Heart left ventricle (tissue), 16 donors: ENCODE measurements around the gene C2CD5. TPM values are rescaled to one million over a fixed set of nuclear protein-coding genes. Genes with fewer than 3 reads are reported as not detected.

ENCODE experiments used
- ATAC-seq, 4 donors: fragments of 200-7000 bp; cut with Tn5 transposase; one replicate each; pipeline ENCODE4 v1.9.1; 2020 to 2022; ENCODE audit warnings: moderate library complexity in 4 of 4, mild to moderate bottlenecking in 3 of 4, moderate number of reproducible peaks in 1 of 4
- DNase-seq, 5 donors: peaks; one replicate each; pipeline ENCODE4 v3.0.0-alpha.2; 2020
- H3K27ac ChIP-seq, 12 donors: fragments of 200-600 bp; sonication (generic) in 4 of 12; one replicate each; pipeline versions ENCODE4 v1.5.0 to v1.8.0; 2016 to 2022; ENCODE audit warnings: mild to moderate bottlenecking in 2 of 12
- H3K27me3 ChIP-seq, 9 donors: fragments of 200-600 bp; sonication (generic) in 2 of 9; one replicate each; pipeline versions ENCODE4 v1.5.1 to v1.8.0; 2016 to 2022; ENCODE audit warnings: mild to moderate bottlenecking in 3 of 9
- H3K36me3 ChIP-seq, 9 donors: fragments of 200-600 bp; sonication (generic) in 2 of 9; one replicate each; pipeline versions ENCODE4 v1.5.0 to v1.8.0; 2018 to 2022; ENCODE audit warnings: mild to moderate bottlenecking in 2 of 9
- H3K4me1 ChIP-seq, 12 donors: fragments of 200-600 bp; sonication (generic) in 4 of 12; one replicate each; pipeline versions ENCODE4 v1.5.0 to v1.8.0; 2016 to 2022; ENCODE audit warnings: mild to moderate bottlenecking in 3 of 12
- H3K4me3 ChIP-seq, 12 donors: fragments of 200-600 bp; sonication (generic) in 4 of 12; one replicate each; pipeline versions ENCODE4 v1.5.0 to v1.8.0; 2017 to 2022; ENCODE audit warnings: mild to moderate bottlenecking in 9 of 12, moderate library complexity in 4 of 12
- H3K9me3 ChIP-seq, 12 donors: fragments of 200-600 bp; sonication (generic) in 4 of 12; one replicate each; pipeline versions ENCODE4 v1.5.0 to v1.8.0; 2016 to 2022; ENCODE audit warnings: mild to moderate bottlenecking in 1 of 12
- POLR2A ChIP-seq, 2 donors: fragments of 450-650 bp; IDR thresholded peaks; one replicate each; pipeline ENCODE4 v1.6.1; 2017; ENCODE audit warnings: antibody characterized with exemption in 2 of 2, mild to moderate bottlenecking in 2 of 2, moderate library complexity in 2 of 2
- WGBS, 4 donors: extraction: QIAGEN DNeasy Blood & Tissue Kit in 2 of 4; methylation state at CpG; one replicate each; pipeline versions ENCODE4 v1.1.5 to v1.1.7; 2013 to 2018; 5-methylcytosine and 5-hydroxymethylcytosine counted together
- intact Hi-C, 10 donors: fragments of 100-400 bp; cut with DNase I; formaldehyde crosslinking; loops; one replicate each; pipeline versions ENCODE4 v1.11.1 to v1.14.2; 2022
- polyA plus RNA-seq, 2 donors: library from polyadenylated mRNA; stranded (reverse); fragments of 200-250 nt; gene quantifications; one replicate each; pipeline ENCODE4 v1.2.3, GENCODE V29; 2013
- total RNA-seq, 9 donors: library from RNA; depleted of rRNA in 2 of 9; stranded (reverse); fragments of >200 nt in 2 of 9; fragmentation: NEBNext Ultra II Directional in 3 of 9; extraction: Animal tissue kit (Norgen Biotek cat#: 25700) in 3 of 9; gene quantifications; one replicate each; pipeline versions ENCODE4 v1.1.0 to v1.2.4, GENCODE V29; 2016 to 2023
- TF ChIP-seq, protein P1 (sequence below), 12 donors: fragments of 200-600 bp; sonication (generic) in 4 of 12; IDR thresholded peaks; one replicate each; pipeline versions ENCODE4 v1.5.0 to v1.8.0; 2018 to 2022; ENCODE audit warnings: antibody characterized with exemption in 12 of 12, mild to moderate bottlenecking in 5 of 12
- donor health status: ischemic (EF 13 %, LVEDD 7.1; RV severe dilation, severe dysfunction).
- donor health status: healthy with polysubstance abuse.
- donor health status: DM: no; HTN: yes; CAD: no.
- donor health status: DM: no; HTN: no; CAD: no.
- donor health status: ischemic (EF 25% LVEDD 6.9; RV normal size, moderate dysfunction).
- donor health status: ischemic (EF 25% LVEDD 5.7; RV mildly dilated, moderate dysfunction).
- donor health status: healthy.
- donor health status: DM: yes; HTN: yes; CAD: no.
- donor health status: ischemic (EF 35%, LVEDD 5.7; RV mildly dilated, moderate dysfunction).
- donor health status: nonischemic (EF 11% LVEDD 7.7; RV severe dilation, severe dysfunction).
- donor health status: DM: yes; HTN: yes; CAD: no.
- donor health status: PGD.
- donor health status: ischemic (EF 29% LVEDD 5.4; RV normal size, mild dysfunction).
- donor health status: nonischemic (EF 23%, LVEDD 6.1; RV moderate dilation, normal function).

Gene C2CD5
- total and polyA plus RNA-seq, 11 donors: 6.6 to 28.0 (median 17.3) TPM

DNA sequence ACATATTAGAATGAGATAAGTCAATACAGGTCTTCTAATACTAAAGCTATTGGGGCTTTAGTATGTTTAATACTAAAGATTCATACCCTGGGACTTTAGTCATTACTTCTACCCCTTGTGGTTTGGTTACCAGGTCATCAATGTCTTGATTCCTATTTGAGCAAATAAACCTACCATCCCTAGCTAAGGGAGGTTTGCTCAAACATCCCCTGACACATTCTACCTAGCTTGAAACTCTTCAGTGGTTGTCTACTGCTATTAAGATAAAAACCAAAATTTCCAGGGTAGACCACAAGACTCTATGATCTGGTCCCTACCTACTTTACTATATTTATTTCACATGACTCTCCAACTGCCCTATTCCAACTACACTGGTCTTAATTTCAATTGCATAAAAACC is 7.3 kb upstream of the C2CD5 start:
- Histone ChIP-seq H3K27ac (no peak overlapping the region), H3K4me3 (no peak overlapping the region), H3K9me3 (peaks cover 0 to 21% (median 8%) of the 10 kb centered on the region in 12 donors), H3K27me3 (peaks cover 0 to 8% (median 0%) of the 10 kb centered on the region in 9 donors), H3K36me3 (no peaks in the 10 kb centered on the region), H3K4me1 (peaks cover 0 to 14% (median 0%) of the 10 kb centered on the region in 12 donors)
- ATAC-seq: no peak
- no peak for DNase-seq
- TF ChIP-seq, protein P1, sequence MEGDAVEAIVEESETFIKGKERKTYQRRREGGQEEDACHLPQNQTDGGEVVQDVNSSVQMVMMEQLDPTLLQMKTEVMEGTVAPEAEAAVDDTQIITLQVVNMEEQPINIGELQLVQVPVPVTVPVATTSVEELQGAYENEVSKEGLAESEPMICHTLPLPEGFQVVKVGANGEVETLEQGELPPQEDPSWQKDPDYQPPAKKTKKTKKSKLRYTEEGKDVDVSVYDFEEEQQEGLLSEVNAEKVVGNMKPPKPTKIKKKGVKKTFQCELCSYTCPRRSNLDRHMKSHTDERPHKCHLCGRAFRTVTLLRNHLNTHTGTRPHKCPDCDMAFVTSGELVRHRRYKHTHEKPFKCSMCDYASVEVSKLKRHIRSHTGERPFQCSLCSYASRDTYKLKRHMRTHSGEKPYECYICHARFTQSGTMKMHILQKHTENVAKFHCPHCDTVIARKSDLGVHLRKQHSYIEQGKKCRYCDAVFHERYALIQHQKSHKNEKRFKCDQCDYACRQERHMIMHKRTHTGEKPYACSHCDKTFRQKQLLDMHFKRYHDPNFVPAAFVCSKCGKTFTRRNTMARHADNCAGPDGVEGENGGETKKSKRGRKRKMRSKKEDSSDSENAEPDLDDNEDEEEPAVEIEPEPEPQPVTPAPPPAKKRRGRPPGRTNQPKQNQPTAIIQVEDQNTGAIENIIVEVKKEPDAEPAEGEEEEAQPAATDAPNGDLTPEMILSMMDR (IDR thresholded peaks at IDR 0.05): no peak
- TF ChIP-seq POLR2A (IDR thresholded peaks at IDR 0.05): no peak
- intact Hi-C loops: no loop called here

DNA sequence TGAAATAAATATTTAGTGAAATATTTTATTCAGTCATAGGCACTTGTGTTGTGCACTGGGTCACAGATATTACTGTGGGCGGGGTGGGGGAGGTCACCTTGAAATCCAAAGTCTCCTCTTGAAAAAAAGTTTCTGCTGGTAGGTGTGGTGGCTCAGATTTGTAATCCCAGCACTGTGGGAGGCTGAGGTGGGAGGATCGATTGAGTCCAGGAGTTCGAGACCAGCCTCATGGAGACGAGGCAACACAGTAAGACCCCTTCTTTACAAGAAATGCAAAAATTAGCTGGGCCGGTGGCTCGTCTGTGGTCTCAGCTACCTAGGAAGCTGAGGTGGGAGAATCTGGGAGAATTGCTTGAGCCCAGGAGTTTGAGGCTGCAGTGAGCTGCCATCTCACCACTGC is 913 bp upstream of the C2CD5 start:
- DNase-seq (no peak), ATAC-seq (no peak)
- intact Hi-C loops: loop anchor here in 5 of 10 donors (2.0 kb wide), 1 partner anchor 80 kb away; the partner anchor contains the start of gene ETNK1 (in 5 of the 5)
- Histone ChIP-seq H3K27ac (no peak overlapping the region), H3K27me3 (peaks cover 0 to 3% (median 0%) of the 10 kb centered on the region in 9 donors), H3K36me3 (no peaks in the 10 kb centered on the region), H3K4me3 (peak overlapping the region in 4 of 12 donors; percentile 71 to 95 (median 94)), H3K9me3 (no peaks in the 10 kb centered on the region), H3K4me1 (peaks cover 0 to 55% (median 22%) of the 10 kb centered on the region in 12 donors)
- WGBS, 4 donors: 94 to 99% (median 98%) methylated on average over 6 of the region's 6 CpGs
- TF ChIP-seq, protein P1 (IDR thresholded peaks at IDR 0.05): no peak
- no peak for TF ChIP-seq POLR2A (IDR thresholded peaks at IDR 0.05)

- DNase-seq (peak; percentile 43 to 79 (median 60)), ATAC-seq (peak; percentile 62 to 70 (median 66))
- peak overlapping the region; percentile 71 to 97 (median 88) for H3K4me3 ChIP-seq
- H3K36me3 ChIP-seq: peaks cover 0 to 6% (median 0%) of the 10 kb centered on the region in 9 donors
- peaks cover 0 to 66% (median 28%) of the 10 kb centered on the region in 12 donors for H3K4me1 ChIP-seq
- WGBS, 4 donors: 7 to 8% (median 8%) methylated on average over 22 to 28 of the region's 28 CpGs
- peak overlapping the region; percentile 92 to 99 (median 96) for H3K27ac ChIP-seq
- intact Hi-C loops: loop anchor here in 9 of 10 donors (1.0 to 5.0 kb wide), 5 partner anchors 79 to 84 kb away; partner anchors contain the start of gene ETNK1 (in 7 of the 9)
- H3K9me3 ChIP-seq: no peaks in the 10 kb centered on the region
- TF ChIP-seq, protein P1 (IDR thresholded peaks at IDR 0.05): no peak
- no peak for TF ChIP-seq POLR2A (IDR thresholded peaks at IDR 0.05)
- H3K27me3 ChIP-seq: no peaks in the 10 kb centered on the region
Measured at GRCh38 chr12:22543246-22544037, 900 bp downstream of the C2CD5 start.

GRCh38 chr12:22541496-22542155 is 2.7 kb downstream of the C2CD5 start:
- DNase-seq (no peak), ATAC-seq (no peak)
- Histone ChIP-seq H3K4me1 (peaks cover 0 to 76% (median 31%) of the 10 kb centered on the region in 12 donors), H3K9me3 (no peaks in the 10 kb centered on the region), H3K27me3 (no peaks in the 10 kb centered on the region), H3K36me3 (peaks cover 0 to 6% (median 0%) of the 10 kb centered on the region in 9 donors), H3K4me3 (peak overlapping the region in 1 of 12 donors; percentile 81), H3K27ac (peak overlapping the region in 1 of 12 donors; percentile 98)
- TF ChIP-seq, protein P1 (IDR thresholded peaks at IDR 0.05): no peak
- no peak for TF ChIP-seq POLR2A (IDR thresholded peaks at IDR 0.05)
- WGBS, 4 donors: 88 to 93% (median 90%) methylated on average over 5 of the region's 5 CpGs
- intact Hi-C loops: loop anchor here in 2 of 10 donors (5.0 kb wide), 2 partner anchors 81 to 86 kb away; partner anchors contain the start of gene ETNK1 (in 1 of the 2)
